ENCODE results near the gene C2CD4C.
"Not testable (repeated sequence)": the region's sequence is repeated elsewhere in the genome, so short reads cannot be mapped to it uniquely, and the experiment has no call there.

C2CD4C gene

DNA sequence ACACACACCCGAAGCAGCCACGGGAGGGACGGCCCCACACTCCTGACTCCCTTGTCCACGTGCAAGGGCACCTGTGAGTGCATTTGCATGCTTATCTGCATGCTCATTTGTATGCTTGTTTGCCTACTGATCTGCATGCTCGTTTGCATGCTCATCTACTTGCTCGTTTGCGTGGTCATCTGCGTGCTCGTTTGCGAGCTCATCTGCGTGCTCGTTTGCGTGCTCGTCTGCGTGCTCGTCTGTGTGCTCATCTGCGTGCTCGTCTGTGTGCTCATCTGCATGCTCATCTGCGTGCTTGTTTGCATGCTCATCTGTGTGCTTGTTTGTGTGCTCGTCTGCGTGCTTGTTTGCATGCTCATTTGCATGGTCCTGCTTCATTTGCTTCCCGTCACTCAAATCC is 28.1 kb upstream of the C2CD4C start:
- DNase-seq, result peak; percentile 94 to 97

DNA sequence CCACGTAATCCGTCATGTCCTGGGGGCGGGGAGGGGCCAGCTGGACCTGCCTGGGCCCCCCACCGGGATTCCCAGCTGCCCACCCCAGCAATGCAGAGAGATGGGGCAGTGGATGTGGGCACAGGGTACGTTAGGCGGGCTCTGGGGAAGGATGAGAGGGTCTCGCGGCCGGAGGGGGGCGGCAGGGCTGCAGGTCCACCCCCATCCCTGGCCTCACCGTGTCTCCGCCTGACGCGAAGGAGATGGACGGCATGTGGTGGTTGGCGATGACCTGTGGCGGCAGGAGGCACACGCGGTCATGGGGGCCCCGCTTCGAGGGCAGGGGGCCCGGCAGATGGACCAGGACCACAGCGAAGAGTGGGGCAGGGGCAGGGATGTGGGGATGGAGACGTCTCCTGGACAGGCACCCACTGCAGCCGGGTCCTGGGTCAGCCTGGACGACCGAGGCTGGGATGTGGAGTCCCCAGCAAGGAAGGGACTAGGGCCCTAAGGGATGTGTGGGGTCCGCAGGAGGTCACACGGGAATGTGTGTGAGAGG is 27.5 kb upstream of the C2CD4C start:
- DNase-seq, result no peak

DNA sequence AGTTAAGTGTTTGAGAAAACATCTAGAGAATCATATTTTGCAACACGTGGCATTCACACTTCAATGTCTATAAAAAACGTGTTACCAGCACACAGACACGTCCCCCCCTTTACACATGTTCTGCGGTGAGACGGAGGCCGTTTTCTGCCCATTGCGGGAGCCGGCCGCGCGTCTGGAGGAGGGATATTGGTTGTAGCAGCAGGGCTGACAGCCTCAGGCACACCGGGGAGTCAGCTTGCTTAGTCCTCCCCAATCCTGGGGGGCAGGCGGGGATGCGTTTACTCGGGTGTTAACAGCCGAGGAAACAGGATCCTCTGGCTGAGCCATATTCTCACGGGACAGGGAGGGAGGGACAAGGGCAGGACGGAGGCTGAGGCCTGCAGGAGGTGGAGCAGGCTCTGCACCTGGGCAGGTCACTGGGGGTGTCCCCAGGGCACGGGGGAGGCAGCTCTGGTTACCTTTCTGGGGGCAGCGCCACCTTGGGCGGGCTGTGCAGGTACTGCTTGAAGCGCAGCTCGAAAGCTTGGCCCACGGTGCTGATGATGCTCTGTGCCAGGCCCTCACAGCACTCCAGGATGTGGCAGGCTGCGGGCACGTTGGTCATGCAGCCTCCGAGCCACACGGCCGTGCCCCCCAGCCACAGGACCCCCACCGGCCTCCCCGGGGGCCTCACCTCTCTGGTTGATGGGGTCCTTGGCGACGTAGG is 26.9 kb upstream of the C2CD4C start:
- DNase-seq, result no peak

DNA sequence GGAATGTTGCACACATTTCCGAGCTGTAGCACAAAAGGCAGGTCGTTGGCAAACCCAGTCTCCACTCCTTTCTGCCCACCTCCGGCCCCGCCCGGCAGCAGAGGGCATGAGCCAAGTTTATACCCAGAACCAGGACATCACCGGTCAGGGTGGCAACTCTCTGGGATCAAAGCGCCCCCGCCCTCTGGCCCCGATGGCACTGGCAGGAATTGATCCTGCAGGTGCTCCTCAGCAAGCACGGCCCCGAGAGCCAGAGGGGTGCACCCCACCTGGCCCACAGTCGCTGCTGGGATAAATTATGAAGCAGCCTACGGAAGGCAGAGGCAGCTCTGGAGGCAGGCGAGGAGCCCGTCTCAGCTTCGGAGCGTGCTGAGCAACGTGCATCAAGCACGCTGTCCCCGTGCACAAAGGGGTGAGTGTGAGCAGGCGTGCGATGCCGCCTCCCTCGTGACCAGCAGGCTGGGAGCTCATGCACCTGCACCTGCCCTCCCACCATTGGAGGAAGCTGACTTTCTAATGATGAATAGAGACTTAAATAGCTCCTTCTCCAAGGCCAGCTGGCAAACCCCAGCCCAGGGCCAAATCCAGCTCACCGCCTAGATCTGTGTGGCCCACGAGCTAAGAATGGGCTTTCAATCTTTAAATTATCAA is 26.2 kb upstream of the C2CD4C start:
- DNase-seq, result no peak

DNA sequence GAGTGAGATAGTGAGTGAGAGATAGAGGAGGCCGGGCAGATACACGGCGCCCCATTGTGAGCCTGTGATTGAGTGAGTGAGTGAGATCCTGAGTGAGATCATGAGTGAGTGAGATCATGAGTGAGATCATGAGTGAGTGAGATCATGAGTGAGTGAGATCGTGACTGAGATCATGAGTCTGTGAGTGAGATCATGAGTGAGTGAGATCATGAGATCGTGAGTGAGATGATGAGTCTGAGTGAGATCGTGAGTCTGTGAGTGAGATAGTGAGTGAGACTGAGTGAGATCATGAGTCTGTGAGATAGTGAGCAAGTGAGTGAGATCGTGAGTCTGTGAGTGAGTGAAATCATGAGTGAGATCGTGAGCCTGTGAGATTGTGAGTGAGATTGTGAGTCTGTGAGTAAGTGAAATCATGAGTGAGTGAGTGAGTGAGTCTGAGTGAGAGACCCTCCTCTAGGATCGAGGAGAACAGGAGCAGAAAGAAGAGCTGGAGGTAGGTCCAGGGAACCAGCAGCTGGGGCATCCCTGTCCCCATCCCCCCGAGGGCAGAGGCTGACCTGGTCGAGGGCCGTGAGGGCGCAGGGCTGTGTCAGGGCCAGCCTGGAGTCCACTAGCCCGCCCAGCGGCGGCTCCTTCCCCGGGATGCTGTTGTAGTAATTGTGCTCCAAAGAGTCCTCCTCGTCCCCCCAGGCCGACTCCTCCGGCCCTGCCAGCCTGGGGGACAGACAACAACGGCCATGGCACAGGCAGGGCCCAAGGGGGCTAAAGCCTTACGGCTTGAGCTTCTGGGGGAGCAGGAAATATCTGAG is 25.4 kb upstream of the C2CD4C start:
- no peak for DNase-seq

DNA sequence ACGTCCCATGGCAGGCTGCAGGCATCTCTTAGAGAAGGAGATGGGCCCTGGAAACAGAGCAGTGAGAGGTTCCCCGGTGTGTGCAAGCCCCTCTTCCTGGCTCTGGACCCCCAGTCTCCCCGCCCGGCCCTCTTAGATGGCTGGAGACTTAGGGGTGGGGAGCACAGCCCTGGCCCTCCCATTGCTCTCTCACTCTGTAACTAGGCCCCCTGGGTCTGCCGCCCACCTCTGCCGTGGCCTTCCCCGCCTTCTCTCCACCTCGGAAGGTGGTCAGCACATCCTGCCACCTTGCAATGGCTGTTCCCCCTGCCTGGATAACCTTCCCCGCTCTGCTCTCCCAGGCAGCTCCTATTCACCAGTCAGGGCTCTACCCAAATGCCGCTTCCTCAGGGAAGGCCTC is 21.8 kb upstream of the C2CD4C start:
- no peak for DNase-seq

DNA sequence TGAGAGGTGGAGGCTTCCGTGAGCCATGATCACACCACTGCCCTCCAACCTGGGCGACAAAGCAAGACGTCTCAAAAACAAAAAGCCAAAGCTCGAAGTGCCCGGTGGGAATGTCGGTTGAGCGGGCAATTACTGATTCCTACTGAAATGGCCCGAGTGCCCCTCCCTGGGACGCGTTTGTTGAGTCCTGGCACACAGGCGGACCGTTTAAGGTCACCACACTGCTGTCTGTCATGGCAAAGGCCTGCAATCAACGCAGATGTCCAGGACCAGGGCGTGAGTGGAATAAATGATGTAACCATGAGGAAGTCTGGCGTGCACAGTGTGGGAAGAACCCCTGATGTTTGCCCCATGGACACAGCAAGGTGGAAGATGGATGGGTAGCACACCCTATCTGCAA is 19.2 kb upstream of the C2CD4C start:
- DNase-seq, result no peak

DNA sequence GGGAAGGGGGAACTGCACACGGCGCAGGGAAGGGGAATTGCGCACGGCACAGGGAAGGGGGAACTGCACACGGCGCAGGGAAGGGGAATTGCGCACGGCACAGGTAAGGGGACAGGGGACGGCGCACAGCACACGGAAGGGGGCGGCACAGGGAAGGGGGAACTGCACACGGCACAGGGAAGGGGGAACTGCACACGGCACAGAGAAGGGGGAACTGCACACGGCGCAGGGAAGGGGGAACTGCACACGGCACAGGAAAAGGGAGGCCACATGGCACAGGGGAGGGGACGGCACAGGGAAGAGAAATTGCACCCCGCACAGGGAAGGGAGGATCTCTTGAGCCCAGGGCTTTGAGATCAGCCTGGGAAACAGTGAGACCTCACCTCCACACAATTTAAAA is 18.7 kb upstream of the C2CD4C start:
- not testable (repeated sequence) for DNase-seq

DNA sequence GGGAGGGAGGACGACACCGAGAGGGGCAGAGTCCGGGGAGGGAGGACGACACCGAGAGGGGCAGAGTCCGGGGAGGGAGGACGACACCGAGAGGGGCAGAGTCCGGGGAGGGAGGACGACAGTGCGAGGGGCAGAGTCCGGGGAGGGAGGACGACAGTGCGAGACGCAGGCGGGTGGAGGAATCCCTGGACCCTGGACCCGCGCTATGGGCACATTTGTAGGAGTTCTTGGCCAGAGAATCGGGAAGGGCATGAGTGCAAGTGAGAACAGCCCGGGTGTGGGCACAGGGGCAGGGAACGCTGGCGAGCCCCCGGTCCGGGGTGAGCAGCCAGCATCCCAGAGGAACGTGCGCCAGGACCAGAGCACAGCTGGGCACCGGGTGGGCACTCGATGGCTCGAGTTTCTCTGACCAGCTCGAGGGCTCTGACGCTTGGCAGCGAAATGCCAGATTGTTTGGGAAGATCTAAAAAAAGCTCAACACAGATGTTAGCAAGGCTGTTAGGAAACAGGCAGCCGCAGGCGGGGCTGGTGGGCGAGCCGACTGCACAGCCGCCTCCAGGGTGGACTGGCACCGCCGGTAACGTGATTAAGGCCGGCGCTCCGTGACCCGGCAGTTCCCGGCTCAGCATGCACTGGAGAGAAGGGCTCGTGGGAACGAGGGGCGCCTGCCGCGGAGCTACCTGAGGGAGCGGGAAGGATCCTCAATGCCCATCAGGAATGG is 17.9 kb upstream of the C2CD4C start:
- DNase-seq, result no peak

DNA sequence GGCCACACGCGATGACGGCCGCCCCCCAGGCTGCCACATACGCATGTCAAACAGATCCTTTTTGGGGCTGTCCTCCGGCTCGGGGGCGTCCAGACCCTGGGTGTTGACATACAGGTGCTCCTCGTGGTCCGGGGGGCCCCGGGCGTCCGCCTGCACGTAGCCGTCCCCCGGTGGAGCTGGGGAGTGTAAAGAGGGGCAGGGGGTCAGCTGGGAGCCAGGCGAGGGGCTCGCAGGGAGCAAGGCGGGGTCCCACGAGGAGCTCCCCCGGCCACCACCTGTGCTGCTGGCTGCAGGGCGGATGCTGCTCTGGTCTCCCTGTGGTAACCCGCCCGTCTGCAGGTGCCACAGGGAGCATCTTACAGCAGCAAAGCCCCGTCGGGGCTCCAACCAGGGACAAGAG is 16.1 kb upstream of the C2CD4C start:
- DNase-seq, result no peak

DNA sequence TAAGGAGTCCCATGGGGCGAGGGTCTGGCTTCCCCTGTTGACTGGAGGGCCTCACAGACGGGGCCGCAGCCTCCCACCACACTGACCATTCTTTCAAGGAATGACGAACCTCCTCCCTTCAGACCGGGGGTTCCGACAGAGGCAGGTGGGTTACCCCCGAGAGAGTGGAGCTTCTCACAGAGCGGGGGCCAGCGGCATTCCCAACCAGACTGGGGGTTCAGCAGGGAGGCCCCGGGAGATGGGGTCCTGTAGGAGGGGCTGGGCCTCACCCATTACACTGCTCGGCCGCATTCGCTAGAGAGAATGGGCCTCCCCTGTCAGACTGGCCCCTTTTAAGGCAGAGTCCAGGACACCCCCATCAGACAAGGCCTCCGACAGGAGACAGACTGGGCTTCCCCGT is 15.6 kb upstream of the C2CD4C start:
- DNase-seq, result no peak

DNA sequence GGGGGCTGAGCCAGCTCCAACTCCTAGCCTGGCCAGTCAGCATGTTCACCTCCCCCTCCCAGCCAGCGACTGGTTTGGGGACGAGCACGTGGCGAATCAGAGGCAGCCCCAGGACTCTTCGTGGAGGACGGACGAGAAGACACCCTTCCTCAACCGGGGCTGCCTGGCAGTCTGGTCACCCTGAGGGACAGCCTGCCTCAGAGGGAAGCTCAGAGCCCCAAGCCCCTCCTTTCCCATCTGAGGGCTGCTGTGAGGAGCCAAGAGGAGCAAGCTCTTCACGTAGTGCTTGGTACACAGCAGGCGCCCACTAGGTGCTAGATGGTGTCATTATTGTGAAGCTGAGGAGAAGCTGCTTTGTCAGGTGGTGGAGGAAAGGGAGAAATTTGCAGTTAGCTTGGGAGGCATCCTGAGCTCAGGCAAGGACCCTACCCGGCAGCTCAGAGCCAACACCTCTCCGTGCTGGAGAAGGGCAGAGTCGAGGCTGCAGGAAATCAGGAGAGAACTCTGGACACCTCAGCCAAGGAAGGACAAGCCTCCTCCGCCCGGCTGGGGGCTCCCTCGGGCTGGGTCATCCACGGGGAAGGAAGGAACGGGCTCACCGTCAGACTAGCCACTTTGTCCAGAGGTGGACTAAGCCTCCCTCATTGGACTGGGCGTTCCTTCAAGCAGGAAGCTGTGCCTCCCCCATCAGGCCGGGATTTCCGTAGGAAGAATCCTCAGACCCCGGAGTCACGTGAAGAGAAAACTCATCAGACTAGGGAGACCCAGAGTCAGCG is 14.9 kb upstream of the C2CD4C start:
- no peak for DNase-seq

DNA sequence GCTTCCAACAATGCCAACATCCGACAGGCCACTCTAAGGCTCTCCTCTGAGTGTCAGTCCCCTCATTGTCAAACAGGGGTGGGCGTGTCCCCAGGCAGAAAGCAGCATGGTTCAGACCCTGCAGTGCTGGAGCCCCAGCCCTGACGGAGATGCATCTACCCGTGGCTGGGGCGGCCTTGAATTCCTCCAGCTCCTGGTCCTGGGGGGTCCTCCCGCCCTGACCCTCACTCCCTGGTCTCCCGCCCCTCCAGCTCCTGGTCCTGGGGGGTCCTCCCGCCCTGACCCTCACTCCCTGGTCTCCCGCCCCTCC is 13.9 kb upstream of the C2CD4C start:
- not testable (repeated sequence) for DNase-seq

DNA sequence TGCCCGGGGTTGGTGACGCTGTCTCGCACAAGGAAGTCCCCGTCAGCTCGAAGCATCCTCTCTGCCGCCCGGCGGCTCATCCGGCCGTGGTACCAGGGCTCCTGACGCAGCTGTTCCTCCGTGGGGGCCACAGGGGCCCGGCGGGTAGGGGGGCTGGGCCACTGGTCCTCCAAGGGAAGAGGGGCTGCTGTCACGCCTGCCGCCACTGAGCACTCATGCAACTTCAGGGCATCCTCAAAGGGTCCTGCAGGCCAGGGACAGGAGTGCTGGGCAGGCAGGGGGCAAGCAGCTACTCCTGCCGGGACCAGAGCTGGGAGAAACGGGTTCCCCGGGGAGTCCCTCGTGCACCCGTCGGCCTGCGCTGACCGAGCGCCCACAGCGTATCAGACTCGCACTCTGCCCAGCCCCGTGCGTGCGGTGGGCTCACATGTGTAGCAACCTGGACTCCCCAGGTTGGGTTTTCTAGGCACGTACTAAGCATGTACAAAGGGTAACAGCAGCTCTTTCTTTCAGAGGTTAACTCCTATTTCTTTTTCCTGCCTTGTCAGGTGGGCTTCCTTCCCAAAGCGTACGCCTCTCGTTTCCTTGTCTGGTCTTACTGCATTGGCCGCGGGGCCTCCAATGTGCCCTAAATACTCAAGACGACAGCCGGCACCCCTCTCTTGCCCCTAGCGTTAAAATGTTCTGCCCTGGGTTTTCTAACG is 13.4 kb upstream of the C2CD4C start:
- DNase-seq, result no peak

DNA sequence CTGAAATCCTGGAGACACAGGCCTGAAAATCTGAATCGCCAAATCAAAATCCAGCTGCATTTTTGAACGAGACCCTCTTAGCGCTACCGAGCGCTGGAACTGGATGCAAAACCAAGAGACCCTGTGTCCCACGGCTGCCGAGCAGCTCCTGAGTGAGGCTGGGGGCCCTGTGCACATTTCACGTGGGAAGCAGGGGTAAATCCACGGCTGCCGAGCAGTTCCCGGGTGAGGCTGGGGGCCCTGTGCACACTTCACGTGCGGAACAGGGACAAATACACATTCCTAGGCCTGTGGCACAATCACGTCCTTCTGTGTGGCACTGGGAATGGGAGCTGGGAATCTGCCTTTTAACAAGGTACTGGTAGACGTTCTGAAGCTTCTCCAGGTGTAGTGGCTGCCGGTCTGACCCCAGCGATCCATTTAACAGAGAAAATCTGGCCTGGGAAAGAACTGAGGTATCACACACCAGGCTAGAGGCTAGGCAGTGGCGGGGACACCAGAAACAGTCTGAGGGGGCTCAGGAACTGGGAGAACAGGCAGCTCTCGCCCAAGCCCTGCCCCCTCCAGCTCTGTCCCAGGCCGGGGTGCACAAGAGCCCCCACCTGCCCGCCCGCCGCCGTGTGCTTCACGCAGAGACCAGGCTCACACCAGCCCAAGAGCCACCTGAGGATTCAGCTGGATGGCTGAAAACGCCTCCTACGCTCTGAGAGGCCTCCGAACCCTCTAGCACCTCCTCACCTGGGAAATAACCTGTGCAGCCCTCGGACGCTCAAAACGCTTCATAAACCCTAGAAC is 11.0 kb upstream of the C2CD4C start:
- DNase-seq, result no peak

DNA sequence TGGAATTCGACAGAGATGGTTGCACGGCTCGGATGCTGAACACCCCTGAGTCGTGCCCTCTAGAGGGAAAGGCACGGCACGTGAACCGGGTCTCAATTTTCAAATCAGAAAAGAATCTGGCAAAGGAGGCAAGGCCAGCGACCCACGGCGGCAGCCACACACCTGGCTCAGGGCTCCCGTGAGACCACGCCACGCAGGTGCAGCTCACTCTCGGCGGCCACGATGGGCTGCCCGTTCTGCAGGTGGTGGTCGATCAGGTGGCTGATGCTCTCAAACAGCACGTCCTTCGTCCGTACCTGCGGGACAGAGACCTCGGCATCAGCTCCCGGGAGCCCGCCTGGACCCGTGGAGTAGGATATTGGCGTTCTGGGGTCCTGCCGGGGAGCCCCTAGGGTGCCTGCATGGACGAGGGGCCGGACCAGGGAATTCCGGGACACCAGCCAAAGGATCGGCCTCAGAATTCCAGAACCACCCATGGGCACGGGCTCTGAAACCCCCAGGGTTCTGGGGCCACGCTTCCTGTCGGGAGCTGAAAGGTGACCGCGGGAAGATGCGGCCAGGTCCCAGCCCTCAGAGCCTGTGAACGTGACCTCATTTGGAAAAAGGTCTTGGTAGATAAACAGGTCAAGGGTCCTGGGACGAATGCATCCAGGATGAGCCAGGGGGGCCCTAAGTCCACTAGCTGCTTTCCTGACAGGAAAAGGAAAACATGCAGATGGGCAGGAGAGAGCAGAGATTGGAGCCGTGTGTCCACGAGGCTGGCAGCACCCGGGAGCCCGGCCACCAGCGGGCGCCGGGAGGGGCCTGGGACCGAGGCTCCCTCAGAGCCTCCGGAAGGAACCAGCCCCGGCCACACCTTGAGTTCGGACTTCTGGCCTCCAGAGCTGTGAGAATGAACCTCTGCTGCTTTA is 10.1 kb upstream of the C2CD4C start:
- no peak for DNase-seq

DNA sequence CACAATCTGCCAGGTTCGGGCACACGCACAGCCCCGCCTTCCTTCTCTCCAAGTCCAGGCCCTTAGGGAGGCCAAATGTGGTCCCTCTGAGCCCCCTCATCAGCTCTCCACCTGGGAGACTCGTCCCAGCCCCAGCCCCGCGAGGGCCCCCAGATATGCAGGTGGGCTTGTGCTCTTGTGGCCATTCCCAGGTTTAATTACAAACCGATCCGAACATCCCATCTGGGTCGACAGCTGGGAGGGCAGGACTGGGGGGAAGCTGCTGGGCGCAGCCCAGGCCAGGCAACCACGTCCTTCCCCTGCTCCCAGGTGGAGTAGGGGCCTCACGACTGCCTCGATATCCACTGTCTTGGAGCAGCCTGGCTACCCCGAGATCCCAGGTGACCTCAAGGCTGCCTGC is 7.5 kb upstream of the C2CD4C start:
- no peak for DNase-seq

DNA sequence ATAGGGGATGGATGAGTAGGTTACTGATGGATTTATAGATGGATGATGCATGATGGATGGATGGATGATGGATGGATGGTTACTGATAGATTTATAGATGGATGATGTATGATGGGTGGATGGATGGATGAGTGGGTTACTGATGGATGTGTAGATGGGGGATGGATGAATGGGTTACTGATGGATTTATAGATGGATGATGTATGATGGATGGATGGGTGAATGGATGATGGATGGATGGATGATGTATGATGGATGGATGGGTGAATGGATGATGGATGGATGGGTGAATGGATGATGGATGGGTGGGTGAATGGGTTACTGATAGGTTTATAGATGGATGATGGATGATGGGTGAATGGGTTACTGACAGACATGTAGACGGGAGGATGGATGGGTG is 6.3 kb upstream of the C2CD4C start:
- DNase-seq, result no peak

DNA sequence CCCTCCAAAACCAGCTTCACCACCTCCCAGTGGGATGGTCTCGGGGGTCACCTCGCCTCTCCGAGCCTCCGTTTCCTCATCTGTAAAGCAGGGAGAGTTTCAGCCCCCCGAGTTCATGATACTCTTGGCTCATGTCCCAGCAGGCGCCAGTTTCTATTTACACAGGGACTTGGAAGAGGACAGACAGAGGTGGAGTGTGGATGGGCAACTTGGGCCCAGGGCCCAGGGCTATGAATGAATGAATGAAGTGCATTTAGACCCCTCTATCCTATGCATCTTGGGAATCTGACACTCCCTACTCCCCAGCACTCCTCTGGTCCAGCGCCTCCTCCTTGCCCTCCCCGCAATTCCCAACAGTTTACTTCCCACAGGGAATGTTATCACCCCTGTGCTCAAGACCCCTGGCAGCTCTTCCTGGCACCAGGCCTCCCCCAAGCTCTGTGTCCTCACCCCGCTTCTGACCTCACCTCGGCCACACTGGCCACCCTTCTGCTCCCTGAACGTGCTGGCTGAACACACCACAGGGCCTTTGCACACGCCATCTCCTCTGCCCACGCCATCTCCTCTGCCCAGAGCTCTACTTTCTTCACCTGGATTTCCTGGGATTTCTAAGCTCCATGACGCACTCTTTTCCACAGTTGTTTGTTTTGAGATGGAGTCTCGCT is 4.9 kb upstream of the C2CD4C start:
- DNase-seq, result no peak
